GM21526 (cell line): ENCODE data around the gene VMO1.
"Not testable (repeated sequence)": the region's sequence is repeated elsewhere in the genome, so short reads cannot be mapped to it uniquely, and the experiment has no call there.

Source experiments
- ATAC-seq: cut with Tn5 transposase; IDR thresholded peaks from one replicate; pipeline ENCODE4 v1.9.1; 2021; ENCODE audit warnings: moderate library complexity; ENCODE audit not compliant: unreplicated experiment, low FRiP score

The VMO1 gene, protein sequence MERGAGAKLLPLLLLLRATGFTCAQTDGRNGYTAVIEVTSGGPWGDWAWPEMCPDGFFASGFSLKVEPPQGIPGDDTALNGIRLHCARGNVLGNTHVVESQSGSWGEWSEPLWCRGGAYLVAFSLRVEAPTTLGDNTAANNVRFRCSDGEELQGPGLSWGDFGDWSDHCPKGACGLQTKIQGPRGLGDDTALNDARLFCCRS

DNA sequence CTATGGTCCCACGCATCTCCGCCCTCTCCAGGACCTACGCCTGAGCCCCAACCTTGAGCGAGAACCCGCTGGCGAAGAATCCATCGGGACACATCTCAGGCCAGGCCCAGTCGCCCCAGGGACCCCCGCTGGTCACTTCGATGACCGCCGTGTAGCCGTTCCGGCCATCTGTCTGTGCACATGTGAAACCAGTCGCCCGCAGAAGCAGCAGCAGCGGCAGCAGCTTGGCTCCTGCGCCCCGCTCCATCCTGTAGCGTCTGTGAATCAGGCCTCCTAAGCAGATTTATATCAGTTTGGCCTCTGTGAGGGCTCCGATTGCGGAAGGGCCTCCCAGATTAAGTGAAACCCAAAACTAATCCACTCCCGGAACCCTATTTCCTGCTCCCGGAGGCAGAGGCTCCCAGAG, at the start of gene VMO1:
Gene VMO1 (minus strand): TSS at position 259 of the 406 bp plus-strand sequence. CDS start 12 bp downstream, at position 247.
- ATAC-seq = no peak

DNA sequence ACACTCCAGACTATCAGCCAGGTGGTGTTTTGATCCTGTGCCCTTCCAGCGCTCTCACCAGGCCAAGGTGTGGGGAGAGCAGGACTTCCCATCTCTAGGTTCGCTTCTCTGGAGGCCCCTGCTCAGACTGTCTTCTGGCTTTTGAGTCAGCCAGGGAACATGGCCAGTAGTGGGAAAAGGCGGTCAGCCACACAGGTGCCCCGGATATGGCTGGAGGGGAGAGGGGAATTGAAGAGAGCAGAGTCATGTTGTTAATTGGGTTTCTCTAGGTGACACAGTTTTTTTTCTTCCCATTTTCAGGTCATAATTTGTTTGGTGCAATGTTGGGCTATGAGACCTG, 48.5 kb upstream of the VMO1 start:
- no peak for ATAC-seq

DNA sequence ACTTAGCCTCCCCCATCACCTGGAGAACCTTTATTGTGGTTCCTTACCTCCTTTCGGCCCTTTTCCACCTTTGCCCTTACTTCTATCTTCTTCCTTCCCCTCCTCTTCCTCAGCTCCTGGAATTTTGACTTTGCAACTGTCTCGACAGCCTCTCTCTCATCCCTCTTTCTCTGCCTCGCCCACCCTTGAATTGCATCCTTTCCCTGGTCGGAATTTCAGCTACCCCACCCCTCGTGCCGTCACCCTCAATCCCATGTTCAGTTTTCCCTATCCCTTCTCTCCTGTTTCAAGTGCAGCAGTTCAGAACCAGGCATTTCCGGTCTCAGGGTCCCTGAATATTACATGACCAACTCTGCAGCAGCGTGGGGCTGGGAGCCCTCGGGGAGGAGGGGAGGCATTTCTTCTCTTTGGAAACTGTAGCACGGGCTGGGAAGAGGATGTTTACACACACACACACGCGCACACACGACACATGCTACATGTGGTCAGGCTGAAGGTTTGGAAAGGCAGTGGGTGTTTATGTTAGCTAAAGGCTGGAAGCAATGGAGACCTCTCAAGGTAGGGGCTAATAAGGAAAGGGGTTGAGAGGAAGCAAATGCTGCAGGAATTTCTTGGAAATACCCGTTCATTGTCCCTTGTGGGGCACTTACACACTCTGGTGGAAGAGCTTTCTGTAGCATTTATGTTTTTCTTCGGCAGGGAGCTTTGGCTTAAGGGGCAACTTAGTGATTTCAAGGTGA, 47.9 kb upstream of the VMO1 start:
- ATAC-seq = no peak

DNA sequence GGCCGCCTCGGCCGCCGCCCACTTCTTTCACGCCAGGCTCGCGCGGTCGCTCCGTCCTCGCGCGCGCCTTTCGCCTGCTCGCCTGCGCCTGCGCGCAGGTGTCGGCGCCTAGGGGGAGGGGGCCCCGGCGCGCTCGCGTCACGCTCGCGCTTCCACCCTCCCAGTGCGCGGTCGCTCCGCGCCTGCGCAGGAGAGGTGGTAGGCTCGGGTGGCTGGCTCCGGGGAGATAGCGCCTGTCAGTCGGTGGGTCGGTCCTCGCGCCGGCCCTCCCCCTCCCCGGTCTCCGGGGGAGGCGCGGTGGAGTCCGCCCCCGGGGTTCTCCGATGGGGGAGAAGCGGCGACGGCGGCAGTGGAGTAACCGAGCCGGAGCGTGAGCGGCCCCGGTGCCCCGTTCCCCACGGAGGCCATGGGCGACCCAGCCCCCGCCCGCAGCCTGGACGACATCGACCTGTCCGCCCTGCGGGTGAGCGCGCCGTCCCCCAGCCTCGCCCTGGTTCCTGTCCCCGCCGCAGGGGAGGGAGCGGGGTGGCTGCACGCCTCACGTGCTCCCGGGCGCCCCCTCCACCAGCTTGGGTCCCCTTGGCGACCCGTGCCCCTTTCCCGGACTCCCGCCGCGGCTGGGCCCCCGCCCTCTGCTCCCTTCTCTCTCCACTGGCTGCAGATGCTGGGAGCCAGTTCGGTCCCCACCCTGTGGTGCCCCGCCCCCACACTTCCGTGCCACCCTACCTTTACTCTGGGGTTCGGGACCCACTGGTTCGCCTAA, 47.2 kb upstream of the VMO1 start, which contains the start of gene MINK1:
Gene MINK1 (plus strand): TSS at position 163 of the 763 bp plus-strand sequence. CDS start 244 bp downstream, at position 407.
- peak; percentile 73 for ATAC-seq

DNA sequence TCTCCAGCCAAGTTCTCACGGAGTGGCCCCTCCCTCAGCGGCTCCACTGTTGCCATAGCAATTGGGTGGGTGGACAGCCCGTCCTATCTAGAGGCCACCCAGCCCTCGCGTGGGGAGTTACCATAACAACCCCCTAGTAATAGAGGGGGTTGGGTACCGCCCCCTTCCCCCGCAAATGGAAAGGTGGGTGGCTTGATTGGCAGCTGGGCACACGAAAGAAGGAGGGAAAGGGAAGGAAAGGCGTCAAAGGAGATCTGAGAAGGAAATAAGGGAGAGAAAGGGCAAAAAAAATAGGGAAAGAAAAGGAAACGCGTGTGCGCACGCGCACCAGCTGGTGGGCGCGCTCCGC, 46.6 kb upstream of the VMO1 start:
- ATAC-seq = not testable (repeated sequence)

DNA sequence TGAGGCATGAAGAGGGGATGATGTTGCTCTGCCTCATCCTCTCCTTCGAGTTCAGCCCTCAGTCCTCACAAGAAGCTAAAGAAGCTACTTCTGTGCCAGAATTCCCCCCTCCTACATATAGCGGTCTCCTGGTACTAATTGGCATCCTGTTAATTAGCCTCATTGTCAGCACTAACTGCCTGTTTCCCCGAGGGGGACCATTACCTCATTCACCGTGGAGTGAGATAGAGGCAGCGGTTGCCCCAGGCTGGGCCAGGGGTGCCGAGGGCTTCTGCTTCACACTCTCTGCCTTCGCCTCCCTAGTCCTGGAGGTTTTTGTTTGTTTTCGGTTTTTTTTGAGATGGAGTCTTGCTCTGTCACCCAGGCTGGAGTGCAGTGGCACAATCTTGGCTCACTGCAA, 41.2 kb upstream of the VMO1 start:
- ATAC-seq = no peak

DNA sequence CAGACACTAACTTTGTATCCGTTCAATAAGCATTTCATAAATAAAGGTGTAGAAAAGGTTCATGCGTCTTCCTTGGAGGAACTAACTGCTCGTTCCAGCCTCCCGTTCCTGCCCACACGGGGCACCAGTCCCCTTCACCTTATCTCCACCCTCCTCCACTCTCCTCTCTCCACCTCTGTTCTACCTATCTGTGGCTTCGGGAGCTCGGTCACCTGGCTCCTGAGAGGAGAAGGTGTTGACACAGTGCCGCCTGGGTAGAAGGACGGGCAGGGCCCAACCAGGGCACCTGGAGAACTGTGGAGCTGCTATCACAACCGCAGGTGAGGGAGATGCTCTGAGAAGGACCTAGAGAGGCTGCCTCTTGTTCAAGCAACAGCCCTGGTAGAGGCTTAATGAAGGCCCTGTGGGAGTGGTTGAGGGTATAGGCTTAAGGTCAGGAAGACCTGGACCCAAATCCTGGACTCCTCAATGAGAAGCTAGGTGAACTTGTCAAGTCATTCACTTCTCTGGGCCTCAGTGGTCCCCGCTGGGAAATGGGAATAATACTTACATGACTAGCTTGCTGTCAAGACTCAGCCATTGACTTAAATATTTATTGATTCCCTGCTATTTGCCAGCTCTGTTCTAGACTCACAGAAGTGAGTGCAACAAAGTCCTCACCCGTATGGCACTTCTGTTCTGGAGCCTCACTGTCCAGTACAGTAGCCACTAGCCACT, 37.4 kb upstream of the VMO1 start:
- no peak for ATAC-seq

DNA sequence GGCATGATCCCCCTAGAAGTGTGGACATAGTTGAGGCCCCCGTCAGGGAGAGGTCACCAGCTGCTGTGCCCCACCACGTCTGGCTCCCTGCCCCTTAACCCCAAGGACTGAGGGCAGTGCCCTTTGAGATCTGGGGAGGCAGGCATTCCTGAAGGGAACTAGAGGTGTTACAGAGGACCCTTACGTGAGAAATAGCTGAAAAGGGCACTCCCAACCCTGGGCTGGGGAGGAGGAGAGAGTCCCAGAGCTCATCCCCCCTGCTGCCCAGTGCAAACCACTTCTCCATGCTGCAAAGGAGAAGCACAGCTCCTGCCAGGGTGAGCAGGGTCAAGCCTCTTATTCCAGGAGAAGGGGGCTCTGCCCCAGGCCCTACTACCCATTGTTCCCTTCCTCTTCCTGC, 36.7 kb upstream of the VMO1 start:
- no peak for ATAC-seq

DNA sequence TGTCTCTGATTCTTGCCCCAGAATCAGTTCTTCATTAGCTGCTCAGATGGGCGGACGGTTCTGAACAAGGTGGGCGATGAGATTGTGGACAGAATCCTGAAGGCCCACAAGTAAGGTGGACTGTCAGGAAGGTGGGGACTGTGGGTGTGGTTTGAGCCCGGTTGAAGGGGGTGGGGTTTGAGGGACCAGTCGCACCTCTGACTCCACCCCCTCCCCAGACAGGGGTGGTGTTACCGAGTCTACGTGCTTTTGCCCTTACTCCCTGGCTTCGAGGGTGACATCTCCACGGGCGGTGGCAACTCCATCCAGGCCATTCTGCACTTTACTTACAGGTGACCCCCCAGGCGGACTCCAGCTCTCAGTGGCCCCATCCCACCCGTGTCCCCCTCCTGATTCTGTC, 32.1 kb upstream of the VMO1 start:
- ATAC-seq = no peak

DNA sequence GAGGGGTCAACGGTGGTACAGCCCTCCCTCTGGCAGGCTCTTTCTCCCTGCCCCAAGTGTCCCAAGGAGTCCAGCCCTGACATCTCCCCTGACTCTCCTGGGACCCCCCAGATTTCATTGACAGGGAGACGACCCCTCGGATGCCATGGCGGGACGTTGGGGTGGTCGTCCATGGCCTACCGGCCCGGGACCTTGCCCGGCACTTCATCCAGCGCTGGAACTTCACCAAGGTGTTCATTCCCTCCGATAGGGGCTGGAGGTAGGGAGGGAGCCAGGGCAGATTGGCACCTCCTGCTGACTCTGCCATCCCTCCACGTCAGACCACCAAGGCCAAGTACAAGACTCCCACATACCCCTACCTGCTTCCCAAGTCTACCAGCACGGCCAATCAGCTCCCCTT, 30.7 kb upstream of the VMO1 start:
- no peak for ATAC-seq

DNA sequence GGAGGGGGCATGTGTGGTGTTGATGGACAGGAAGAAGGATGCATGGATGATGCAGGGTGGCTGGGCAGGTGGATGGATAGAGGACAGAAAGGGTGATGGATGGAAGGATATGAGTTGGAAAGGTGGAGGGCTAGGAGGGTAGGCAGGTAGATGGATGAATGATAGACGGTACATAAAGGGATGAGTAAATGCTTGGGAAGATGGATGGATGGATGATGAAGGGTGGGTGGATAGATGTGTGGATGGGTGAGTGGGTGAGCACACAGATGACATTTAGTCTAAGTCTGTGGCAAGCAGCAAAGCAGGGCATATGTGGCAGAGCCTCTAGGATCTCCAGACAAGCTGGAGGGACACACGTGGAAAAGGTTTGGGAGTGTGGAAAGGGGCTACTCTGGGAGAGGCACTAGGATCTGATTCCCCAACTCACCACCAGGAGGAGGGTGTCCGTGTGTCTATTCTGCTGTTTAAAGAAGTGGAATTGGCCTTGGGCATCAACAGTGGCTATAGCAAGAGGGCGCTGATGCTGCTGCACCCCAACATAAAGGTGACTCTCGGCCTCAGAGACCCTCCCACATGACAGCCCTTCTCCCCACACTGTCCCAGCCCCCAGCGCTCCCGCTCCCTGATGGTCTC, 29.0 kb upstream of the VMO1 start:
- no peak for ATAC-seq

DNA sequence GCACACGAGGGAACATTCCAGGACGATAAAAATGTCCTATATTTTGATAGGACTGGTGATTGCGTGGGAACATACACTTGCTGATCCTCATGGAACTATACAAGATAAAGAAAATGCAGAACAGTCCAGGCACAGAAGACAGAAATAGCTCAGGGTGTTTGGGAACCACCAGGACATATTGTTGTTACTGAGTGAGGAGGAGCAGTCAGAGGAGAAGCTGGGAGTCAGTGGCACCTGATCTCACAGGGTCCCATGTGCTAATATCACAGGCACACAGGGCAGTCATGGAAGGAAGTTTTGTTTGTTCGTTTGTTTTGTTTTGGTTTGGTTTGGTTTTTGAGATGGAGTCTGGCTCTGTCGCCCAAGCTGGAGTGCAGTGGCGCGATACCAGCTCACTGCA, 26.5 kb upstream of the VMO1 start:
- ATAC-seq = no peak

DNA sequence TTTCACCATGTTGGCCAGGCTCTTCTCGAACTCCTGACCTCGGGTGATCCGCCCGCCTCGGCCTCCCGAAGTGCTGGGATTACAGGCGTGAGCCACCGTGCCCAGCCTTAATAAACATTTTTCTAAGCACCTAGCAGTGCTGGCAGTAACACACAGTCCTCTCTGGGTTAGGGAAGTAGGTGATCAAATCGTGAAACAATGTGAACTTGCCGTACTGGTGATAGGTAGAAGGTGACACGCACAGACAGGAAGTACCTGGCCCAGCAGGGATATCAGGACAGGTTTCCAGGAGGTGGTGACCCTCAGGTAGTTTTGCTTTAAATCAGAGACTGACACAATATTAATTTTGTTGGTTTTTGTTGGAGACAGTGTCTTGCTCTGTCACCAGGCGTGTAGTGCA, 25.3 kb upstream of the VMO1 start:
- no peak for ATAC-seq

DNA sequence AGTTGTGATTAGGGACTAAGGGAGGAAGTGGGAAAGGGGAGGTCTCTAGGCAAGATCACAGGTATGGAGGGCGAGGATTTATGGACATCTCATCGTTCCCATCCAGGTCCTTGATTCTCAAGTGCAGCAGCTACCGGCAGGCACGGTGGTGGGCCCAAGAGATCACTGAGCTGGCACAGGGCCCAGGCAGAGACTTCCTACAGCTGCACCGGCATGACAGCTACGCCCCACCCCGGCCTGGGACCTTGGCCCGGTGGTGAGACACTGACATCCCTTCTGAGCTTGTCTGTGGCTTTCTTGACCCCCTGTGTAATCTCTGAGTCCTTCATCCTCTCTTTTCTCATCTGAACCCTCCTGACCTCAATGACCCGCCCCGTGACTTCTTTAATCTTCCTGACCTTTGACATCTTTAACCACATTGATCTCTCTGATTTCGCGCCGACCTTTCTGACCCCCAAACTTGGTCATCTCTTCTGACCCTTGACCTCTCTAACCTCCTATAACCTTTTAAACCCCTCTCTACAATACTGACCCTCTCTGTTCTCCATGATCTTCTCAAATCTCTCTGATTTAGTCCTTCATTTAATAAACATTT, 24.6 kb upstream of the VMO1 start:
- ATAC-seq = no peak

DNA sequence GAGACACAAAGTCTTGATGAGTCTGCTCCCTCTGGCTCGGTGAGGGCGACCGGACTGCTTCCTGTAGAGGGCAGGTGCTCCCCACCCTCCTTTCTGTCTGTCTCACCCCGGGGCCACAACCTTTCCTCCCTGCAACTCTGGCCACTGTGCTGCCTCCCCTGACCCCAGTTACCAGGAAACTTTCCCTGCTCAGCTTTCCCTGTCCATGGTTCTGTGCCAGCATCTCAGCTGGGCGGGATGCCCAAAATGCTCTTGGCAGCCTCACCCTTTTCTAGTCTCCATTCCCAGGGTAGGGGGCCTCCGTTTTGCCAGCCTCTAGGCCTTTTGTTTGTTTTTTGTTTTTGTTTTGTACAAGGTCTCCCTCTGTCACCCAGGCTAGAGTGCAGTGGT, 22.2 kb upstream of the VMO1 start:
- no peak for ATAC-seq

DNA sequence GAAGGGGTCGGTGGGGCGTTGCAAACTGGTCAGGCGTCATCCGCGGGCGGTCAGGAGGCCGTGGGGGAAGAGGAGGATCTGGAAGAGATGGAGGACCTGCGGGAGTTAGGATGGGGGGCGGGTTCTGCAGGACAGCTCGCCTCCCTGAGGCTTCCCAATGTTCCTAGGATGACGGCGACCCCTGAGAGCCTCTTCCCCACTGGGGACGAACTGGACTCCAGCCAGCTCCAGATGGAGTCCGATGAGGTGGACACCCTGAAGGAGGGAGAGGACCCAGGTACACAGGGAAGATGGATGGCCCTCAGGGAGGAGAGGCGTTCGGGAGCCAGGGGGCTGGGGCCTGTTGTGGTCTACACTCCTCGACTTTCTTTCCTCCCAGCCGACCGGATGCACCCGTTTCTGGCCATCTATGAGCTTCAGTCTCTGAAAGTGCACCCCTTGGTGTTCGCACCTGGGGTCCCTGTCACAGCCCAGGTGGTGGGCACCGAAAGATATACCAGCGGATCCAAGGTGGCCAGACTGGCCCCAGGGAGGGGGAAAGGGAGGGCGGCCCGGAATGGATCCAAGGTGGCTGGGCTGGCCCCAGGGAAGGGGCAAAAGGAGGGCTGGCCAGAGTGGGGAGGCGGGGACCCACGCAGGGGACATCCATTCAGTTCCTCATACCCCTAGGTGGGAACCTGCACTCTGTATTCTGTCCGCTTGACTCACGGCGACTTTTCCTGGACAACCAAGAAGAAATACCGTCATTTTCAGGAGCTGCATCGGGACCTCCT, 21.6 kb upstream of the VMO1 start:
- no peak for ATAC-seq

DNA sequence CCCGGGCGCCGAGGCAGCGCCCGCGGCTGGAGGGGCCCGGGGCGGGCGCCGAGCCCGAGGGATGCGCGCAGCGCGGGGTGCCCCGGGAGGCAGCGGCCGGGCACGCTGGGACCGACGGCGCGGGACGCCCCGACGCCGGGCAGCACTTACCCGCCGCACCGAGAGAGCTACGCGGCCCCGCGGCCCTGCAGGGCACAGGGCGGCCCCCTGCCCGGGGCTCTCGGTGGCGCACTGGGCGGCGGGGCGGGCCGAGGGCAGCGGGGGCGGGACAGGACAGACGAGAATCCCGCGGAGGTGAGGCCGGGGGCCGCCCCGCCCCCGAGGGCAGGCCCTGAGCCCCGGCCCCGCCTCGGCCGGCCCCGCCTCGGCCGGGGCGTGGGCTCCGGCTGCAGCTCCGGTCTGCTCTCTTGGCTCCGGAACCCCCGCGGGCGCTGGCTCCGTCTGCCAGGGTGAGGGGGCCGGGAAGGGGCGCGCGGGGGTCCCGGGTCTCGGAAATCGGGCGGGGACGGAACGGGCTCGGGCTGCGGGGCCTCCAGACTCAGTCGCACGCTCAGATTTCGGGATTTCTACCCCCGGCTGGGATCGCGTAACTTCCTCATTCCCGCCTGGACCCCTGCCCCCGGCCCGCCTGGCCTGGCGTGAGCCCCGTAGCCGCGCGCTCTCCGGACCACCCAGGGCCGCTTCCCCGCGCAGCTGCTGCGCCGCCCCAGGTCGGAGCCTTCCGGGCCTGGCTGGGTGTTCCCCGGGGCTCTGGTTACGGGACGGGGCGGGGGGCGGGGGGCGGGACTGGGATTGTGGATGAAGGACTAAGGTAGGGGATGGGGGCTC, 20.8 kb upstream of the VMO1 start, which contains the start of gene PLD2:
Gene PLD2 (plus strand): TSS at position 376 of the 828 bp plus-strand sequence. CDS start 621 bp downstream, outside the sequence.
- ATAC-seq = no peak

DNA sequence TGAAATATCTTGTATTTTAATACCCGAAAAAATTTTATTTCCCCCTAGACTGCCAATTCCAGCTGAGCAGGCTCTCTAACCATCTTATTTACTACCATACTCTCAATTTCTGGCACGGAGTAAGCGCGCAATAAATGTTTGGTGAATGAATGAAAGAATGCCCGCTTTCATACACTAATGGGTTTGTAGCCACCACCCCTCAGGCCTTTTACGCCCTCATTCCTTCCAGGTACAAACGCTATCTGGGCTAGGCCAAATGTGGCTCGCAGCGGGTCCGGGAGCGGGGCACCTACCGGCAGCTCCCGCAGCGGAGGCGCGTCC, 20.3 kb upstream of the VMO1 start:
- ATAC-seq = no peak

DNA sequence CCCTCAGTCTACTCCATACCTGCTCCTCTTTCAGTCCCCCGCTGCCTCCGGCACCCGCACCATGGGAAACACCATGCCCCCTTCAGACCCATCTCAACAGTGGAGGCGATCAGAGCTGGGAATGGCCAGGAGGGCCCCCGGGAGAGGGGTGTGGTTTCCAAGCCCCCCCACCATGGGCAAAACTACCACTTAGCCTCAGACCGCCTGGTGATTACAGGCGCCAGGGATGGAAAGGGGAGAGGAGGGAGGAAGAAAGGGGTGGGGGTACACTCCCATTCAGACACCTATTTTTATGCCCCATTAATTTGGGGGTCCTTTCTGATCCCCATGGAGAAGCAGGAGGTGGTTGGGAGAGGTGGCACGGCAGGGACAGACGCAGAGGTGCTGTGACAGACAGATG, 16.1 kb upstream of the VMO1 start, which contains the start of gene C17orf114:
Gene C17orf114 (minus strand): TSS at position 101 of the 400 bp plus-strand sequence.
- ATAC-seq = no peak
